Cardiac fibroblast (primary cell): ENCODE data around the gene STRN4.
A peak's percentile ranks its signal among the peaks of the same experiment; 100 is the strongest.

Source experiments
- DNase-seq, 2 donors: peaks; one replicate each; pipeline versions ENCODE4 v3.0.0 to v3.0.0-alpha.2; 2010; ENCODE audit warnings: low read depth in 2 of 2
- H3K4me3 ChIP-seq, 2 donors: replicated peaks in 1 of 2; 1 replicate in 1 of 2; 2 replicates in 1 of 2; pipeline ENCODE4 v1.5.1; 2011; ENCODE audit warnings: low read depth in 2 of 2, low read length in 2 of 2, mild to moderate bottlenecking in 2 of 2, moderate library complexity in 1 of 2
- TF ChIP-seq, protein P1 (sequence below): IDR thresholded peaks from one replicate; pipeline ENCODE4 v1.5.1; 2011; ENCODE audit warnings: low read depth, mild to moderate bottlenecking, low read length, inconsistent platforms

Gene STRN4

DNA sequence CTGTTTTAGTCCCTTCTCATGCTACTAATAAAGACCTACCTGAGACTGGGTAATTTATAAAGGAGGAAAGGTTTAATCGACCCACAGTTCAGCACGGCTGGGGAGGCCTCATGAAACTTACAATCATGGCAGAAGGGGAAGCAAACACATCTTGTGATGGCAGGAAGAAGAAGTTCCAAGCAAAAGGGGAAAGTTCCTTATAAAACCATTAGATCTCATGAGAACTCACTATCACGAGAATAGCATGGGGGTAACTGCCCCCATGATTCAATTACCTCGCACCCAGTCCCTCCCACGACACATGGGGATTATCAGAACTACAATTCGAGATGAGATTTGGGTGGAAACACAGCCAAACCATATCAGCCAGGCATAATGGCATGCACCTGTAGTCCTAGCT lies 13.0 kb upstream of the STRN4 start:
- TF ChIP-seq, protein P1, sequence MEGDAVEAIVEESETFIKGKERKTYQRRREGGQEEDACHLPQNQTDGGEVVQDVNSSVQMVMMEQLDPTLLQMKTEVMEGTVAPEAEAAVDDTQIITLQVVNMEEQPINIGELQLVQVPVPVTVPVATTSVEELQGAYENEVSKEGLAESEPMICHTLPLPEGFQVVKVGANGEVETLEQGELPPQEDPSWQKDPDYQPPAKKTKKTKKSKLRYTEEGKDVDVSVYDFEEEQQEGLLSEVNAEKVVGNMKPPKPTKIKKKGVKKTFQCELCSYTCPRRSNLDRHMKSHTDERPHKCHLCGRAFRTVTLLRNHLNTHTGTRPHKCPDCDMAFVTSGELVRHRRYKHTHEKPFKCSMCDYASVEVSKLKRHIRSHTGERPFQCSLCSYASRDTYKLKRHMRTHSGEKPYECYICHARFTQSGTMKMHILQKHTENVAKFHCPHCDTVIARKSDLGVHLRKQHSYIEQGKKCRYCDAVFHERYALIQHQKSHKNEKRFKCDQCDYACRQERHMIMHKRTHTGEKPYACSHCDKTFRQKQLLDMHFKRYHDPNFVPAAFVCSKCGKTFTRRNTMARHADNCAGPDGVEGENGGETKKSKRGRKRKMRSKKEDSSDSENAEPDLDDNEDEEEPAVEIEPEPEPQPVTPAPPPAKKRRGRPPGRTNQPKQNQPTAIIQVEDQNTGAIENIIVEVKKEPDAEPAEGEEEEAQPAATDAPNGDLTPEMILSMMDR: no peak
- no peak for DNase-seq

DNA sequence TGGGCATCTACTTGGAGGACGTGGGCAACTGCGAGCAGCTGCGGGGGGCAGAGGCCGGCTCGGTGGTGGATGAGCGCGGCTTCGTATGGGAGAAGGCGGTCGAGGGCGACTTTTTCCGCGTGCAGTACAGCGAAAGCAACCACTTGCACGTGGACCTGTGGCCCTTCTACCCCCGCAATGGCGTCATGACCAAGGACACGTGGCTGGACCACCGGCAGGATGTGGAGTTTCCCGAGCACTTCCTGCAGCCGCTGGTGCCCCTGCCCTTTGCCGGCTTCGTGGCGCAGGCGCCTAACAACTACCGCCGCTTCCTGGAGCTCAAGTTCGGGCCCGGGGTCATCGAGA lies 10.3 kb upstream of the STRN4 start:
- DNase-seq: no peak
- no peak overlapping the region for H3K4me3 ChIP-seq
- TF ChIP-seq, protein P1: no peak

More for the DNA sequence above, 13.0 kb upstream of the STRN4 start:
- no peak overlapping the region for H3K4me3 ChIP-seq

- H3K4me3 ChIP-seq: no peak overlapping the region
- no peak for DNase-seq
- TF ChIP-seq, protein P1: no peak
These were observed 9.7 kb upstream of the STRN4 start for GRCh38 chr19:46755853-46756543.

DNA sequence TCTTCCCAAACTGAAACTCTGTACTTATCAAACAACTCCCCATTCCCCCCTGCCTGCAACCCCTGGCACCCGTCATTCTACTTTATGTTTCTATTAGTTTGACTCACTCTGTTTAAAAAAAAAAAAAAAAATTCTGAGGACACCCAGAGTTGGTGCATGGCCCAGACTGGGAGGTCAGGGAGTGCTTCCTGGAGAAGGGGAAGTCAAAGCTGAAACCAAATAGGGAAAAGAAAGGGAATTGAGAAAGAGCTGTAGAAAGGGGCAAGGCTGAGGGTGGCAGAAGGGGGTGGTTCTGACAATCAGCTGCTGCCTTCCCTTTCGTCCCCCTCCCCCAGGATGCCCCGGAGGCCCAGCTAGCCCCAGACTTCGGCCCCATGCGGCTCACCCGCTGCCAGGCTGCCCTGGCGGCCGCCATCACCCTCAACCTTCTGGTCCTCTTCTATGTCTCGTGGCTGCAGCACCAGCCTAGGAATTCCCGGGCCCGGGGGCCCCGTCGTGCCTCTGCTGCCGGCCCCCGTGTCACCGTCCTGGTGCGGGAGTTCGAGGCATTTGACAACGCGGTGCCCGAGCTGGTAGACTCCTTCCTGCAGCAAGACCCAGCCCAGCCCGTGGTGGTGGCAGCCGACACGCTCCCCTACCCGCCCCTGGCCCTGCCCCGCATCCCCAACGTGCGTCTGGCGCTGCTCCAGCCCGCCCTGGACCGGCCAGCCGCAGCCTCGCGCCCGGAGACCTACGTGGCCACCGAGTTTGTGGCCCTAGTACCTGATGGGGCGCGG lies 9.0 kb upstream of the STRN4 start:
- peak; percentile 69 to 88 for DNase-seq
- TF ChIP-seq, protein P1: no peak
- no peak overlapping the region for H3K4me3 ChIP-seq

- no peak for DNase-seq
- TF ChIP-seq, protein P1: peak; percentile 45
- H3K4me3 ChIP-seq: no peak overlapping the region
These were observed 7.3 kb upstream of the STRN4 start for GRCh38 chr19:46753420-46754155.

- TF ChIP-seq, protein P1: peak; percentile 88
- no peak overlapping the region for H3K4me3 ChIP-seq
- DNase-seq: peak; percentile 79 to 80
These were observed 2.3 kb upstream of the STRN4 start for GRCh38 chr19:46748325-46749109.
